ENCODE data around the gene TOR1B. TPM values are rescaled to one million over a fixed set of nuclear protein-coding genes. Genes with fewer than 3 reads are reported as not detected.

The TOR1B gene
- total and polyA plus RNA-seq, 2 donors (not counting 1 experiment from before 2014, with no cell fraction given), result 13.3 to 17.4 TPM

DNA sequence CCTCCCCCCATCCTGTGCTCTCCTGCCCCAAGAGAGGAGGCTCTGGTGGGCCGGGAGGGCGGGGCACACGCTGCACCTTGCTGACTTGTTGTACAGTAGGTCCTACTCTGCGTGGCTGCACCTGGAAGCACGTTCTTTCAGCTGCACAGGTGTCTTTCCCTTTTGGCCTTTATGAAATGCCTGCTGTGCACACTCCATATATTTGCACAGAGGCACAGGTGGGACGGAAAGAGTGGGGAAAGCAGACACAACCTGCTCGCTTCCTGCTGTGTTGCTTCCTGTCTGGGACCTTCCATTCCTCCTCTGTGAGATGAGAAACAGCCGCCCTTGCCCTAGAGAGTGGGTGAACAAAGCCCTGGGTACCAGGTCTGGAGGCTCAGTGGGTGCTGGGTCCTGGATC lies 37.0 kb downstream of the TOR1B start:
- ATAC-seq (ENCODE audit: low read depth) (no peak), DNase-seq (no peak)
- TF ChIP-seq EZH2 (IDR thresholded peaks at IDR 0.05; ENCODE audit: borderline replicate concordance, insufficient read depth, low read depth, low read length, poor library complexity, severe bottlenecking), result no peak
- TF ChIP-seq, protein P1, sequence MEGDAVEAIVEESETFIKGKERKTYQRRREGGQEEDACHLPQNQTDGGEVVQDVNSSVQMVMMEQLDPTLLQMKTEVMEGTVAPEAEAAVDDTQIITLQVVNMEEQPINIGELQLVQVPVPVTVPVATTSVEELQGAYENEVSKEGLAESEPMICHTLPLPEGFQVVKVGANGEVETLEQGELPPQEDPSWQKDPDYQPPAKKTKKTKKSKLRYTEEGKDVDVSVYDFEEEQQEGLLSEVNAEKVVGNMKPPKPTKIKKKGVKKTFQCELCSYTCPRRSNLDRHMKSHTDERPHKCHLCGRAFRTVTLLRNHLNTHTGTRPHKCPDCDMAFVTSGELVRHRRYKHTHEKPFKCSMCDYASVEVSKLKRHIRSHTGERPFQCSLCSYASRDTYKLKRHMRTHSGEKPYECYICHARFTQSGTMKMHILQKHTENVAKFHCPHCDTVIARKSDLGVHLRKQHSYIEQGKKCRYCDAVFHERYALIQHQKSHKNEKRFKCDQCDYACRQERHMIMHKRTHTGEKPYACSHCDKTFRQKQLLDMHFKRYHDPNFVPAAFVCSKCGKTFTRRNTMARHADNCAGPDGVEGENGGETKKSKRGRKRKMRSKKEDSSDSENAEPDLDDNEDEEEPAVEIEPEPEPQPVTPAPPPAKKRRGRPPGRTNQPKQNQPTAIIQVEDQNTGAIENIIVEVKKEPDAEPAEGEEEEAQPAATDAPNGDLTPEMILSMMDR (IDR thresholded peaks at IDR 0.05), result no peak
- Mint-ChIP-seq H3K4me1 (peaks cover 33% of the 10 kb centered on the region), H3K27me3 (no peaks in the 10 kb centered on the region), H3K9me3 (ENCODE audit: insufficient read depth) (no peaks in the 10 kb centered on the region), H3K4me3 (no peak overlapping the region), H3K27ac (no peak overlapping the region)
- 32% methylated on average over 7 of the region's 8 CpGs for WGBS (ENCODE audit: insufficient coverage)
- Histone ChIP-seq H3K9me3 (ENCODE audit: control extremely low read depth in 1 of 3, control insufficient read depth in 2 of 3, insufficient read depth in 1 of 3, low read length in 2 of 3) (no peaks in the 10 kb centered on the region), H3K79me2 (ENCODE audit: control insufficient read depth, insufficient read depth, low read length) (peaks cover 71% of the 10 kb centered on the region), H3K4me1 (ENCODE audit: control insufficient read depth in 2 of 2, insufficient read depth in 2 of 2, low read length in 2 of 2) (peaks cover 13 to 26% of the 10 kb centered on the region in 2 donors), H4K20me1 (ENCODE audit: control insufficient read depth, insufficient read depth, low read length, poor library complexity, severe bottlenecking) (peaks cover 42% of the 10 kb centered on the region), H3K9ac (ENCODE audit: low read length) (no peak overlapping the region), H3K4me3 (ENCODE audit: control extremely low read depth in 1 of 5, extremely low read depth in 1 of 5, insufficient read depth in 1 of 5, low read depth in 2 of 5, low read length in 4 of 5) (no peak overlapping the region), H3K27ac (ENCODE audit: low read length in 2 of 2) (no peak overlapping the region), H3K27me3 (replicated peaks in 1 of 4; ENCODE audit: control extremely low read depth in 1 of 4, control insufficient read depth in 3 of 4, insufficient read depth in 4 of 4, low read length in 3 of 4) (no peaks in the 10 kb centered on the region), H3K4me2 (replicated peaks; ENCODE audit: low read depth, low read length, poor library complexity, severe bottlenecking) (peak overlapping the region; percentile 9), H2AFZ (ENCODE audit: insufficient read depth, low read depth, low read length, poor library complexity, severe bottlenecking) (no peak overlapping the region), H3K36me3 (replicated peaks in 1 of 2; ENCODE audit: control extremely low read depth in 1 of 2, control insufficient read depth in 1 of 2, extremely low read depth in 1 of 2, insufficient read depth in 2 of 2, low read length in 1 of 2) (peaks cover 0 to 3% of the 10 kb centered on the region in 2 experiments)
- ChIA-PET CTCF (no interaction called here), POLR2A (no interaction called here)
- intact Hi-C loops (cut with micrococcal nuclease), result no loop called here

DNA sequence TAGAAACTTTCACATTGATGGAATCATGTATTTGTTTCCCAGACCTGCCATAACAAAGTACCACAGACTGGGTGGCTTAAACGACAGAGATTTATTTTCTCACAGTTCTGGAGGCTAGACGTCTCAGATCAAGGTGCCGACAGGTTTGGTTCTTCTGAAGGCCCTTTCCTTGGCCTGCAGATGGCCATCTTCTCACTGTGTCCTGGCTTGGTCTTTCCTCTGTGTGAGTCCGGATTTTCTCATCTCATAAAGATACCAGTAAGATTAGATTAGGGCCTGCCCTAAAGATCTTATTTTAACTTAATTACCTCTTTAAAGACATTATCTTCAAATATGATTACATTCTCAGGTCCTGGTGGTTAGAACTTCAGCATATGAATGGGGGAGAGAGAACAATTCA lies 38.1 kb downstream of the TOR1B start:
- Histone ChIP-seq H3K9me3 (ENCODE audit: control extremely low read depth in 1 of 3, control insufficient read depth in 2 of 3, insufficient read depth in 1 of 3, low read length in 2 of 3) (no peaks in the 10 kb centered on the region), H3K27ac (ENCODE audit: low read length in 2 of 2) (no peak overlapping the region), H3K4me2 (replicated peaks; ENCODE audit: low read depth, low read length, poor library complexity, severe bottlenecking) (no peak overlapping the region), H2AFZ (ENCODE audit: insufficient read depth, low read depth, low read length, poor library complexity, severe bottlenecking) (no peak overlapping the region), H3K79me2 (ENCODE audit: control insufficient read depth, insufficient read depth, low read length) (peaks cover 63% of the 10 kb centered on the region), H3K27me3 (replicated peaks in 1 of 4; ENCODE audit: control extremely low read depth in 1 of 4, control insufficient read depth in 3 of 4, insufficient read depth in 4 of 4, low read length in 3 of 4) (no peaks in the 10 kb centered on the region), H4K20me1 (ENCODE audit: control insufficient read depth, insufficient read depth, low read length, poor library complexity, severe bottlenecking) (peaks cover 35% of the 10 kb centered on the region), H3K36me3 (replicated peaks in 1 of 2; ENCODE audit: control extremely low read depth in 1 of 2, control insufficient read depth in 1 of 2, extremely low read depth in 1 of 2, insufficient read depth in 2 of 2, low read length in 1 of 2) (peaks cover 0 to 3% of the 10 kb centered on the region in 2 experiments), H3K4me3 (ENCODE audit: control extremely low read depth in 1 of 5, extremely low read depth in 1 of 5, insufficient read depth in 1 of 5, low read depth in 2 of 5, low read length in 4 of 5) (no peak overlapping the region), H3K9ac (ENCODE audit: low read length) (no peak overlapping the region), H3K4me1 (ENCODE audit: control insufficient read depth in 2 of 2, insufficient read depth in 2 of 2, low read length in 2 of 2) (peaks cover 10 to 22% of the 10 kb centered on the region in 2 donors)
- Mint-ChIP-seq H3K27me3 (no peaks in the 10 kb centered on the region), H3K4me1 (peaks cover 29% of the 10 kb centered on the region), H3K9me3 (ENCODE audit: insufficient read depth) (no peaks in the 10 kb centered on the region), H3K27ac (no peak overlapping the region), H3K4me3 (no peak overlapping the region)
- TF ChIP-seq, protein P1 (IDR thresholded peaks at IDR 0.05), result no peak
- no peak for TF ChIP-seq EZH2 (IDR thresholded peaks at IDR 0.05; ENCODE audit: borderline replicate concordance, insufficient read depth, low read depth, low read length, poor library complexity, severe bottlenecking)
- intact Hi-C loops (cut with micrococcal nuclease), result no loop called here
- no peak for DNase-seq
- CTCF ChIA-PET, result interaction anchor here (0.6 kb wide), 1 partner anchor 71 kb away, joined by 4 read pairs; no protein-coding TSS in a partner anchor
- ATAC-seq (ENCODE audit: low read depth), result no peak
- 96% methylated on average over 3 of the region's 4 CpGs for WGBS (ENCODE audit: insufficient coverage)
- POLR2A ChIA-PET, result interaction anchor here (0.6 kb wide), 1 partner anchor 1647 kb away, joined by 5 read pairs; no protein-coding TSS in a partner anchor
